Upper lobe of left lung (tissue), 4 donors: ENCODE measurements around the gene NAA35.

Source experiments
- EP300 ChIP-seq, 4 donors: sonication (generic); formaldehyde crosslinking; IDR thresholded peaks; one replicate each; pipeline ENCODE4 v1.5.1; 2017; ENCODE audit warnings: antibody characterized with exemption in 4 of 4, control low read depth in 2 of 4
- POLR2A ChIP-seq, 4 donors: fragments of 450-650 bp; IDR thresholded peaks; one replicate each; pipeline ENCODE4 v1.5.1; 2016 to 2017; ENCODE audit warnings: antibody characterized with exemption in 4 of 4, mild to moderate bottlenecking in 2 of 4
- POLR2AphosphoS5 ChIP-seq, 2 donors: sonication (generic); formaldehyde crosslinking; IDR thresholded peaks; one replicate each; pipeline ENCODE4 v1.5.1; 2017; ENCODE audit warnings: antibody characterized with exemption in 2 of 2
- TF ChIP-seq, protein P1 (sequence below), 6 experiments: fragments of 450-650 bp in 4 of 6; fragments of 200-600 bp in 2 of 6; sonication (generic) in 2 of 6; IDR thresholded peaks; one replicate each; pipeline ENCODE4 v1.5.1; 2016 to 2019; ENCODE audit warnings: antibody characterized with exemption in 6 of 6

DNA sequence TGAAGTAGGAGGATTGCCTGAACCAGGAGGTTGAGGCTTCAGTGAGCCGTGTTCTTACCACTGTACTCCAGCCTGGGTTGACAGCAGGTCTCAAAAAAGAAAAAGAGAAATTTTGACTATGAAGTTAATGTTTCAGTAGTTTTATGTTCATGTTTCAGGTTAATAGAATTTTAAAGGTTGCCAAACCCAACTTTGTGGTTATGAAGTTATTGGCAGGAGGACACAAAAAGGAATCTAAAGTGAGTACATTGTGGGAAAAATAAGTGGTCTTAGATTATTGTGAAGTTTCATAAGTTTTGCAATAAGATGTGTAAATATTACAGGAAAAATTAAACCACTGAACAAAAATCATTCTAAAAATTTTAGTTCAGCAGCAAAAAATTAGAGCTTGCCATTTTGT, 79.8 kb downstream of the NAA35 start:
- TF ChIP-seq, protein P1, sequence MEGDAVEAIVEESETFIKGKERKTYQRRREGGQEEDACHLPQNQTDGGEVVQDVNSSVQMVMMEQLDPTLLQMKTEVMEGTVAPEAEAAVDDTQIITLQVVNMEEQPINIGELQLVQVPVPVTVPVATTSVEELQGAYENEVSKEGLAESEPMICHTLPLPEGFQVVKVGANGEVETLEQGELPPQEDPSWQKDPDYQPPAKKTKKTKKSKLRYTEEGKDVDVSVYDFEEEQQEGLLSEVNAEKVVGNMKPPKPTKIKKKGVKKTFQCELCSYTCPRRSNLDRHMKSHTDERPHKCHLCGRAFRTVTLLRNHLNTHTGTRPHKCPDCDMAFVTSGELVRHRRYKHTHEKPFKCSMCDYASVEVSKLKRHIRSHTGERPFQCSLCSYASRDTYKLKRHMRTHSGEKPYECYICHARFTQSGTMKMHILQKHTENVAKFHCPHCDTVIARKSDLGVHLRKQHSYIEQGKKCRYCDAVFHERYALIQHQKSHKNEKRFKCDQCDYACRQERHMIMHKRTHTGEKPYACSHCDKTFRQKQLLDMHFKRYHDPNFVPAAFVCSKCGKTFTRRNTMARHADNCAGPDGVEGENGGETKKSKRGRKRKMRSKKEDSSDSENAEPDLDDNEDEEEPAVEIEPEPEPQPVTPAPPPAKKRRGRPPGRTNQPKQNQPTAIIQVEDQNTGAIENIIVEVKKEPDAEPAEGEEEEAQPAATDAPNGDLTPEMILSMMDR (IDR thresholded peaks at IDR 0.05) = no peak
- TF ChIP-seq POLR2AphosphoS5 (IDR thresholded peaks at IDR 0.05) (no peak), POLR2A (IDR thresholded peaks at IDR 0.05) (no peak), EP300 (IDR thresholded peaks at IDR 0.05) (no peak)
